Activated CD8-positive, alpha-beta memory T cell treated with anti-CD3 and anti-CD28 coated beads, Interleukin-2, amount 50 U/mL, for 24 hours (primary cell): ENCODE data around the gene CHST6.
"Not testable (repeated sequence)": the region's sequence is repeated elsewhere in the genome, so short reads cannot be mapped to it uniquely, and the experiment has no call there.

Source experiments
- DNase-seq: peaks from one replicate; pipeline ENCODE4 v3.0.0-alpha.2; 2020; ENCODE audit errors: extremely low read depth

Gene CHST6

GRCh38 chr16:75503801-75504200 is 8.6 kb upstream of the CHST6 start:
- no peak for DNase-seq

DNA sequence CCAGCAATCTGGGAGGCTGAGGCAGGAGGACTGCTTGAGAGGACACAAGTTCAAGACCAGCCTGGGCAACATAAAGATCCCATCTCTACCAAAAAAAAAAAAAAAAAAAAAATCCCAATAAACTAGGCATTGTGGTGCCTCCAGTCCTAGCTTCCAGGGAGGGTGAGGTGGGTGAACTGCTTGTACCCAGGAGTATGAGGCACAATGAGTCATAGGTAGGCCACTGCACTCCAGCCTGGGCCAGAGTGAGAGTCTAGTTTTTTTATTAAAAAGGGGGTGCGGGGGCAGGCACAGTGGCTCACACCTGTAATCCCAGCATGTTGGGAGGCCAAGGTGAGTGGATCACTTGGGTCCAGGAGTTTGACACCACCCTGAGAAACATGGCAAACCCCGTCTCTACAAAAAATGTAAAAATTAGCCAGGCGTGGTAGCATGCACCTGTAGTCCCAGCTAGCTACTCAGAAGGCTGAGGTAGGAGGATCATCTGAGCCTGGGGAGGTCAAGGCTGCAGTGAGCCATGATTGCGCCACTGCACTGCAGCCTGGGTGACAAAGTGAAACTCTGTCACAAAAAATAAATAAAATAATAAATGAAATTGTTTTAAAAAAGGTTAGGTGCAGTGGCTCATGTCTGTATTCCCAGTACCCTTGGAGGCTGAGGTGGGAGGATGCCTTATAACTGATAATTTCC is 7.8 kb upstream of the CHST6 start:
- DNase-seq = no peak

DNA sequence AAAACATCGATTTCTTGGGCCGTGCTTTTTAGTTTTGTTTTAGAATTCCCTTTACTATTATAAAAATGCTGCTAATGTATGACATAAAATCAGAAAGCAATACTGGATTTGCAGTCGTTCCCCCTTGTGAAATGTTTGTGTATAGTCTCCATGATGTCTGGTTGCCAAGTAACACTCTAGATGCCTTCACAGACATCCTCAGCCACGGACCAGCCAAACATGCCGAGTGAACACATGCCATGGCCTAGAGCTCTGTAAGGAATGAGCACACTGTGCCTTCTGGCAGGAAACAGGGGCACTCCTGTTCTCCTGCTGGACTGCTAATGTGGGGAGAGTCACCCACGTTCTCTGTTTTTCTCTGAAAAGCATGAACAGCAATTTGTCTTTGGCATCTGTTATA is 6.6 kb upstream of the CHST6 start:
- not testable (repeated sequence) for DNase-seq

DNA sequence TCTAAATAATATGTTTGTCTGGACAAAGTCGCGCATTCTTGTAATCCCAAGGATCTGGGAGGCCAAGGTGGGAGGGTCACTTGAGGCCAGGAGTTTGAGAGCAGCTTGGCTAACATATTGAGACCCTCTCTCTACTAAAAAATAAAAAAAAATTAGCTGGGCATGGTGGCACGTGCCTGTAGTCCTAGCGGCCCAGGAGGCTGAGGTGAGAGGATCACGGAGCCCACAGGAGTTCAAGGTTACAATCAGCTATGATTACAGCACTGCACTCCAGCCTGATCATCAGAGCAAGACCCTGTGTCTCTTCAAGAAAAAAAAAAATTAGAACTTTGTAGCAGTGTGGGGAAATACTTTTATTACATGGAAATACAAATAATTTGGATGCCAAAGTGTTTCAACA is 6.1 kb upstream of the CHST6 start:
- no peak for DNase-seq

- DNase-seq = not testable (repeated sequence)
Measured at GRCh38 chr16:75498605-75499322, 3.5 kb upstream of the CHST6 start.

- no peak for DNase-seq
Measured at GRCh38 chr16:75497558-75497957, 2.3 kb upstream of the CHST6 start.

DNA sequence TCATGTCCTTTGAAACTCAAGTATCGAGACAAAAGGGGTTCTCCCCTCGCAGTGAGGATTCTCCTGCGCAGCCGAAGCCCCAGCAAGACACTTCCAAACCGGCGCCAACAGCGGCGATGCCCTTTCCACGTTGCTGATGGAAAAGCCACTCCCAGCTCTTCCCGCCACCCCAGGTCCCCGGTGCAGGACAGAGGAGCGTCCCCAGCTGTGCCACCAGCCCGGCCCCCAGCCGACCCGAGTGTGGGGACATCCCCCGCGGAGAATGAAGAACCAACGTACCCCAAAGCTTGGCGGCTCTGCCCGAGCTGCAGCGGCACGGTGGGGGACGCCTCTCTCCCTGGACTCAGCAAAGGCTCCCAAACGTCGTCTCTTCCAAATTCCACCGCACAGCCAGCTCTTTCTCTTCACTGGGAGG is 573 bp downstream of the CHST6 start:
- DNase-seq = no peak

GRCh38 chr16:75494184-75494583 is 1.1 kb downstream of the CHST6 start:
- no peak for DNase-seq

GRCh38 chr16:75491876-75492275 is 3.4 kb downstream of the CHST6 start:
- no peak for DNase-seq

- DNase-seq = no peak
Measured at GRCh38 chr16:75488322-75488721, 6.9 kb downstream of the CHST6 start.

GRCh38 chr16:75486676-75487313 is 8.4 kb downstream of the CHST6 start:
- no peak for DNase-seq

DNA sequence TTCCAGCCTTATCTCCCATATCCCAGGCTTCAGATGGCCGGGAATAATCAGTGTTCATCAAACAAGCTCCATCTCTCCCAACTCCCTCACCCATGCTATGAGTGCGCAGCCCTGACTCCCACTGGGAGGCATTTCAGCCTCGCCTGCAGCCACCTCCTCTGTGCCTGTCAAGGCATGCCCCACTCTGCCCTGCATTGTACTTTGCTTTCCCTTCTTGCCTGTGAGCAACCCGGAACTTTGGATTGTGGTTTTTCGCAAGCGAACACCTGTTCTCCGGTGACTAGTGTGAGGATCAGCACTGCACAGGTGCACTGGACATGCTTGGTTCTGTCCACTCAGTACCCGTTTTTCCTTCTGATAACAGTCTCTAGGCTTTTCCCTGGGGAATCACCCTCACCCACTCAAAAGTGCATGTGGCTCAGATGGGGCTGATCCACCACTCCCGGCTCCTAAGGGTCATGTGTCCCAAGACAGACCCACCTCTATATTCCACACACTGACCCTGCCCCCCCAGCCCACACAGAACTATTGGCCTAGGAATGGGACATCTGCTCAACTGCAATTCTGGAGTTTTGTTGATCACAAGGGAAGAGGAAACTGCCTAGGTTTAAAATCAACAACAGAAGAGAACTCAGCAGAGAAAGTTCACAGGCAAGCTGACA is 9.1 kb downstream of the CHST6 start:
- no peak for DNase-seq

- DNase-seq = no peak
Measured at GRCh38 chr16:75485230-75486013, 9.8 kb downstream of the CHST6 start.

GRCh38 chr16:75483222-75483621 is 12.0 kb downstream of the CHST6 start:
- no peak for DNase-seq

DNA sequence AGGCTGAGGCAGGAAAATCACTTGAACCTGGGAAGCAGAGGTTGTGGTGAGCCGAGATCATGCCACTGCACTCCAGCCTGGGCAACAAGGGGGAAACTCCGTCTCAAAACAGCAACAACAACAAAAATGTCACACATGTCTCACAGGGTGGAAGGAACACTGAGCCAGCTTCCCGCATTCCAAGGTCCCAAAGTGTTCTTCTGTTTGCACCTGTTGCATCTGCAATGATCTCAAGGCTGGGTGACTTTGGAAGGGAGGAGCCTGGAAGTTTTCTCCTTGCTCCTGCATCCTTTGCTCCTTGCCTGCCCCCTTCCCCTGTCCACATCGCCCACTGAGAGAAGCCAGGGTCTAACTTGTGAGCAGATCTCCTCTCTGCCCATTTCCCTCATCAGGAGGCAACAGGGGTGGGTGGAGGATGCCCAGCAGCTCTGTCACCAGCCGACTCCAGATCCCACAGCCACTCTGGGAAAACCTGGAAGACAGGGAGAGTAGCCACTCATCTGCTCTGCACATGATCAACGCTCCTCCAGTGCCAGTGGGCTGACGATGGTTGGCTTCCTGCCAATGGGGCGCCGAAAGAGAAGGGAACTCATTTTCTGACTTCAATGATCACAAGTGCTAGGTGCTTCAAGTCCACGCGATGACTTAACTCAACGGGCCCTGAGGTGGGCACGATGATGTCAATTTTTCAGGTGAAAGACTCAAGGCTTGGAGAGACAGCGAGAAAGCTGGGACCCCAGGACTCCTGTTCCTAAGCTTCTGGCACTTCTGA is 12.6 kb downstream of the CHST6 start:
- DNase-seq = no peak

- no peak for DNase-seq
Measured at GRCh38 chr16:75481475-75481874, 13.8 kb downstream of the CHST6 start.

DNA sequence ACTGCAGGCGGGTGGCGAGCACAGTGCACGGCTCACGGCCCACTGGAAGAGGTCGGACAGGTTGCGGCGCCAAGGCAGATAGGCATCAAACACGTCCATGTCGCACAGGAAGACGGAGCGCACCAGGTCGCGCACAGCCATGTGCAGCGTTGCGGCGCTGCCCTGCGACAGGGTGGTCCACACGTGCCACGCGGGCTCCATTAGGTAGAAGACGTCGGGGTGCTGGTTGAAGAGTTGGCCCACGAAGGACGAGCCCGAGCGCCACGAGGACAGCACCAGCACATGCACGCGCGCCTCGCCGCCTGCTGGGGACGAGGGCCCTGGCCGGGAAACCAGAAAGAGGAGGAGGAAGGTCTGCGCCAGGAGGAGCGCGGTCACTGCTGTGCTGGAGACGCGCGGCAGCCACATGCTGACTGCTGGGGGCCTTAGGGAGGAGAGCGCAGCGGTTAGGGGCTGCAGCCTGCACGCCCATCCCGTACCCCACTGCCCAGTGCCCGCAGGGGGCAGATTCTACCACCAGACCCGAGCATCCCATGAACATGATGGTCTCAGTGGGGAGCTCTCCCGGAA is 15.7 kb downstream of the CHST6 start:
- DNase-seq = no peak

GRCh38 chr16:75478480-75479345 is 16.5 kb downstream of the CHST6 start:
- no peak for DNase-seq

GRCh38 chr16:75477680-75478473 is 17.4 kb downstream of the CHST6 start:
- DNase-seq = no peak
